Hematopoietic multipotent progenitor cell treated with erythropoietin and hydrocortisone succinate and interleukin-3 and kit ligand, for 17 days (in vitro differentiated cells): ENCODE results near the gene MAB21L3.

Source experiments
- DNase-seq: peaks from one replicate; pipeline ENCODE4 v3.0.0-alpha.2; 2015; ENCODE audit warnings: low spot score

Gene MAB21L3

GRCh38 chr1:116111524-116112021 lies 374 bp downstream of the MAB21L3 start:
- DNase-seq: no peak

DNA sequence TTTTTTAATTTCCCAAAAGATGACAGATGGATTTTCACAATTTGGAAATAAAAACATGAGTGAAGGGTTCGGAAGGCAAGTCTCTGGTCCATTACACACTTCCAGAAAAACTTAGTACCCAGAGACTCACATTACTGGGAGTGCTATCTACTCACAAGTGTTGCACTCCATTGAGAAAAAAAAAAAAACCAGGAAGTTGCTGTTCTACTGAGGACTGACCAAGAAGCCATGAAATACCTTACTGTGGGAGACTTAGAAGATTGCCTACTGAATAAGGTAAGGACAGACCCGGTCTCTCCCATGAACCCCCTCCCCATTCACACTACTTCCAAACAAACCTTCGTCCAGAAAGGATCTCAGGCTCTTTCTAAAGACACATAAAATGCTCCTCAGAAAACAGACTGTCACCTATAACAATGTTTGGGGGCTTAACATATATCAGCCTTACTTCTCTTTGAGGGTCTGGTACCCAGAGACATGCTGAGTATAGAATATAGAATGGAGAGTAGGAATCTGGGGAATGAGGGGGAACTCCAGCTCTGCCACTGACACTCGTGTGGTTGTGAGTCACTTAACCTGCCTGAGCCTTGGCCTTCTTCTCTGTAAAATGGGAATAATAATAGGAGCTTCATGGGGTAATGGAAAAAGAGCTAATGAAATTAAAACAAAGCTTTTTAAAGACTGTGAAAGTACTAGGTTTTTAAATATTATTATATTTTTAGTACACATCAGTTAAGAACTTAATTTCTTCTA lies 1.4 kb downstream of the MAB21L3 start:
- no peak for DNase-seq

DNA sequence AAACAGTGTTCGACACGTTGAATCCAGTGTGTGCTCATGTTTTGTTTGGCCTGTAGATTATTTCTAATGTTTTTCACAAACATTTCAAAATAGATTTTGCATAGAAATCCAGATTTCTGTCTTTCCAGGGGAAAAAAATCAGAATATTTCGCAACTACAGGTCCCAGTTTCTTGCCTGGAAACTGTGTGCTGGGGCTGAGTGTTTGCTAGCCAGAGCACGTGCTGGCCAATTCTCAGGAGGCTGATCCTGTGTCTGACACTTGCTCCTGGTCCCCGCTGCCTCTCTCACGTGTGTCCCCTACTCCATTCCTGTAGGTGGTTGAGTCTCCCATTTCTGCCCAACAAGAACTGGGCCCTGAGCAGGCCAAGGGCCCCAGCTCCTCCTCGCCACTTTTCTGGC lies 2.4 kb downstream of the MAB21L3 start:
- DNase-seq: no peak

- DNase-seq: no peak
Observed at GRCh38 chr1:116115476-116116439, 4.6 kb downstream of the MAB21L3 start.

GRCh38 chr1:116118471-116118870 lies 7.3 kb downstream of the MAB21L3 start:
- DNase-seq: no peak

GRCh38 chr1:116119876-116120275 lies 8.7 kb downstream of the MAB21L3 start:
- DNase-seq: no peak

- no peak for DNase-seq
Observed at GRCh38 chr1:116122955-116123757, 12.0 kb downstream of the MAB21L3 start.

DNA sequence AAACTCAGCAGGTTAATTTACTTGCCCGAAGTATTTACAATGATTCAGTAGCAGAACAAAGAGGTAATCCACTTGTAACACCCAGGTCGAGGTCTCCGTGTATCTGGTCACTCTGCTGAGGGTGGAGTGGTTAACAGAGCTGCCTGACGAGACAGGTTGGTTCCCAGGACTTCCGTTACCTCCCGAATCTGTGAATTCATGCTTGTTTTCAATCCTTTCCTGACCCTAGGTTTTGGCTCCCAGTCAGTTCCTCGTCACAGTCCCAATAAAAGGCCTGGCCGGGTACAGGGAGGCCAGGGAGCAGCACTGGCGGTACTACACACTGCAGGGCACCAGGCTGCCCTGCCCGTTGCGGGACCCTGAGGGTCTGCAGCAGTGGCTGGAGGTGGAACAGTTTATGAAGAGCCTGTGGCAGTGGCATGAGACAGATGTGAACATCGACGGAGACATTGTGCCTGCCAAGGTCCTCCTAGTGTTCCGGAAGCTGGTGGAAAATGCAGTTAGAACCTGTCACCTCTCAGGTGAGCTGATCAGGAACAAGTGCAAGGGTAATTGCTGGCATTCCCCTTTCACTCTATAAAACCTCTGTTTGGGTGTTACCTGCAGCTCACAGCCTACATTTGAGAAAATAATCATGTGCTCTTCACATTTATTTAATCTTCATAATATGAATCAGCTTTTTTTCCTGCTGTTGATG lies 12.8 kb downstream of the MAB21L3 start:
- no peak for DNase-seq

DNA sequence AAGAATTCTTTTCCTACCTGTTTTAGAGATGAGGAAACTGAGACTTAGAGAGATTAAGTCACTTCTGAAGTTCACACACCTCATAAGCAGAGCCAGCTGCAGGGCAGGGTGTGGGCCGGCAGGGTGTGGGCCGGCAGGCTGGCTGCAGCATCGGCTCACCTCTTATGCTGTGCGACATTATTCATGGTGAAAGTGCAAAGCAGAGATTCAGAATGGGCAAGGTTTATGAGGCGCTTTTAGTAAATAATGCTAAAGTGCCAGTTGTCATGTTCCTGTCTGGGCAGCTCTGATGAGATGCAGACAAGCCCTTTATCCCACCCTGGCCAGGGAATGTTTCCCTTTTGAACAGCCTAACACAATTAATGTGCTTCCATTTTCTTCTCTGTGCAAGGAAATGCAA lies 14.6 kb downstream of the MAB21L3 start:
- DNase-seq: no peak

- DNase-seq: no peak
Observed at GRCh38 chr1:116126281-116126680, 15.1 kb downstream of the MAB21L3 start.

GRCh38 chr1:116127123-116127847 lies 16.1 kb downstream of the MAB21L3 start:
- DNase-seq: no peak

GRCh38 chr1:116127848-116128540 lies 16.8 kb downstream of the MAB21L3 start:
- DNase-seq: no peak

DNA sequence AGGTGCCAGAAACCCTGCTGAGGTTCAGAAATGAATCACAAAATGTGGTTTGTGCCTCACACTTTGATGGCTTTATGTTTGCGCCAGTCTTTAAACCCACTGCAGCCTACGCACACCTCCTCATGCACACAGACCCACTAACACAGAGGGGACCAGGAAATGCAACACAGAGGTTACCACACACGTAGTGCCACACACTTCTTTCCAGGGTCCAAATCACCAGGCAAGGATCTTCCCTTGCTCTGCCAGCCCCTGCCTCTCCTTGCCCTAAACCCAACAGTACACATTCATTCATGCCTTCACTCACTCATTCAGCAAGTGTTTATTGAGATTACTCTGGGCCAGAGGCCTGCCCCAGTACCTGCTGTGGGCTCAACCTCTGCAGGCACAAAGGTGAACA lies 17.5 kb downstream of the MAB21L3 start:
- no peak for DNase-seq

DNA sequence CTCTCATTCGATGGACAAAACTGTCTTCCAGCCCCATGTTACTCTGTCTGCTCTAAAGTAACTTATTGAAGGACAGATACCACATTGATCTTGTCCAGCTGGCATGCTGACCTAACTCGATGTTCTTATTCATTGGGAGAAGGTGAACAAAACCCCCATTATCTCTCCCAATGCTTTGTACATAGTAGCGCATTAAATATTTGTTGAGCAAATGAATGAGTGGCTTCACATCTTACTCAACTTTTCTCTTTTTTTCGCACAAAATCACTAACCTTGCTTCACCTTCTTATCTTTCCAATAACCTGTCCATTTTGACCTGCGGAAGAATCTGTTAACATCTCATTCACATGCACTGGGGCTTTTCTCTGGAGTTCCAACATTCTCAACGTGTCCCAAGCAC lies 18.3 kb downstream of the MAB21L3 start:
- no peak for DNase-seq

DNA sequence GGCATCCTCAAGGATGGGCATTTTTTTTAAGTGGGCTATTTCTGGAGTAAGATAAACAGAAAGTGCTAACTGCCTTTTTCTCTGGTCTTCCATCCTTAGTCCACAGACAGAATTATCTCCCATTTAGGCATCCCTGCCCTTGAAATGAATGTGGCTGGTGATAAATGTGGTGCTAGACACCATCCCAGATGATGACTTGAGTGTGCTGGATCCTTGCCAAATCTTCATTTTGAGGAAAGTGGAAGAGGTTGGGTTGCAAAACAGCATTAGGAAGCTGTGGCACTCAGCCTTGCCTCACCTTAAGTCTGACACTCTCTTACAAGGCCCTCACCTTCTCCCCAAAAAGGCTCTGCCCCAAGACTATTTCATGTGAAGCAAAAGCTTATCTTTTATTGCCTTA lies 19.2 kb downstream of the MAB21L3 start:
- DNase-seq: peak; percentile 68

GRCh38 chr1:116131170-116131569 lies 20.0 kb downstream of the MAB21L3 start:
- no peak for DNase-seq

DNA sequence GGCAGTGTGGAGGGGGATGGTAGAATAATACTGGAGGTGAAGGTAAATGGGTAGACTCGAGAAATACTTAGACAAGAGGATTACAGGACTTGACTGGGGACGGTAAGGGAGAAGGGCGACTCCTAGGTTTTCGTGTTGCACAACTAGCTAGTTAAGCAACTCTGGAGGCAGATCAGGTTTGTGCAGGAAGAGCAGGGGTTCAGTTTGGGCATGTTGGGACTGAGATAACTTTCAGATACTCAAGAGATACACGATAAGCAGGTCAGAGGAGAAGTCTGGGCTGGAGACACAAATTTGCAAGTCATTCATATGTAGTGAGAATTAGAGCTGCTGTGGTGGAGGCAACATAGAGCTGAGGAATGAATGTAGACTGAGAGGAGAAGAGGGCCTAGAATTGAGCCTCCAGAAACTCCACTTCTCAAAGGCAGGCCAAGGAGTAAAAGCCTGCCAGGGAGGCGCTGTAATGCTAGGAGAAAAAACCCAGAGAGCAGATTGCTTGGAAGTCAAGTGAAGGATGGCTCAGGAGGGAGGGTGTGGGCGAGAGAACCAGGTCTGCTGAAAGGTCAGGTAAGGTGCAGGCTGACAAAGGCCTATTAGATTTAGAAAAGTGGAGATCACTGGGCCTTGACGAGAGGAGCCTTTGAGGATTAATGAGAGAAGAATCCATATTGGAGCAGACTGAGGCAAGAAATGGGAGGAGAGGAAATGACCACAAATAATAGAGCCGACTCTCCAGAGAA lies 20.8 kb downstream of the MAB21L3 start:
- peak; percentile 64 for DNase-seq

DNA sequence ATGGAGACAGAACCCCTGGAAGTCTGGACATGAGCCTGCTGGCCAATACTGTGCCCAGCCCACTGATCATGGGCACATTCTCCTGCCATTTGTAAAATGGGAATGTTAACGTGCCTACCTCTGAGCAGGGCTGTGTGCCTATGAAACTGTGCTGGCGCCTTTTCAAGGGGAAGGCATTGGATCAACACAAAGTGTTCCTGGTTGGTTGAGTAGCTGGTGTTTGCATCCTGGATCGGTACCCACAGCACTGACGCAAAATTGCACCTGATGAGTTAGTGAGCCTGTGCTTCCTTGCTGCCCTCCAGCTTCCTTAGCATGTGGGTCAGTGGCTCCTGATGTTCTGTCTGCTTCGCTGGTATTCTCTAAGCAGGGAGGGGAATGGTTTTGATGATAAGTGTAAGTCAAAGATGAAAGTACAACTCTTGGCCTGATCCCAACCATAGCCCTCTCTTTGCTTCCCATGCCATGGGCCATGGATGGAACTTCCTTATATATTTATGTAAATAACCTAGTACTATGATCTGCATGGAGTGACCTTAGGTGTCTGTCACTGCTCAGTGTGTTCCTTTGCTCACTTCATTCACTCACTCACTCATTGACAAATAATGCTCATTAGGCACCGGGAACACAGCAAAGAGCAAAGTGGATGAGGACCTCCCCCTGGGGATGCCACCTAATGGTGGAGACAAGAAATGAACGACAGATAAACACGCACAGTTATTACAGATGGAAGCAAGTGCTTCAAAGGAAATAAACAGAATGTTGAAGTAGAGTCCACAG lies 22.7 kb downstream of the MAB21L3 start:
- DNase-seq: peak; percentile 20

DNA sequence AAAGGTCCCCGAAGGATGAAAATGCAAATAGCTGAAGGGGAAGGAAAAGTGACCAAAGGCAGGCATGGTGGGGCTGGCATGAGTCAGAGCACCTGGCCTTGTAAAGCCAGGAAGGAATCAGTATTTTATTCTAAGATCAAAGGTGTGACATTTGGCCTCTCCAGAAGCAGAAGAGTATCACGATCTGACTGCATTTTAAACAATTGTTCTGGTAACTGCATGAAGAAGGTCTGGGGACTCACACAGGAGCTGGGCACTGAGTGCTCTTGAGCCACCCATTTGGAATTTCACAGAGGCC lies 23.2 kb downstream of the MAB21L3 start:
- no peak for DNase-seq
